Ascending aorta (tissue), 2 donors: ENCODE measurements around the gene CD24. TPM values are rescaled to one million over a fixed set of nuclear protein-coding genes. Genes with fewer than 3 reads are reported as not detected.

Source experiments
- DNase-seq, 2 donors: peaks; one replicate each; pipeline ENCODE4 v3.0.0-alpha.2; 2019; ENCODE audit warnings: low spot score in 2 of 2
- H3K27ac ChIP-seq, 2 donors: fragments of 200-600 bp; sonication (generic); one replicate each; pipeline ENCODE4 v1.5.1; 2016 to 2017; ENCODE audit warnings: mild to moderate bottlenecking in 1 of 2
- H3K27me3 ChIP-seq: fragments of 200-600 bp; sonication (generic); one replicate; pipeline ENCODE4 v1.5.1; 2017
- H3K36me3 ChIP-seq, 2 donors: fragments of 200-600 bp; sonication (generic); one replicate each; pipeline ENCODE4 v1.5.1; 2016
- H3K4me1 ChIP-seq, 2 donors: fragments of 200-600 bp; sonication (generic); one replicate each; pipeline ENCODE4 v1.5.1; 2016 to 2017; ENCODE audit warnings: mild to moderate bottlenecking in 1 of 2
- H3K4me3 ChIP-seq, 2 donors: fragments of 200-600 bp; sonication (generic); one replicate each; pipeline ENCODE4 v1.5.1; 2016 to 2017; ENCODE audit warnings: mild to moderate bottlenecking in 1 of 2
- H3K9me3 ChIP-seq, 2 donors: fragments of 200-600 bp; sonication (generic); one replicate each; pipeline ENCODE4 v1.5.1; 2016
- CTCF ChIP-seq, 3 experiments: fragments of 200-600 bp in 2 of 3; fragments of 450-650 bp in 1 of 3; sonication (generic) in 2 of 3; IDR thresholded peaks; one replicate each; pipeline ENCODE4 v1.5.1; 2016 to 2019; ENCODE audit warnings: antibody characterized with exemption in 3 of 3, mild to moderate bottlenecking in 1 of 3, moderate library complexity in 1 of 3
- intact Hi-C: fragments of 100-400 bp; cut with DNase I; formaldehyde crosslinking; loops from one replicate; pipeline ENCODE4 v1.15.1; 2023
- total RNA-seq: library from RNA; depleted of rRNA; stranded (reverse); fragments of >200 nt; gene quantifications from one replicate; pipeline ENCODE4 v1.1.0, GENCODE V29; 2016

The CD24 gene
- total RNA-seq, 1 donor from 2014 or later = not detected

GRCh38 chr6:106979435-106979884 lies 4.9 kb upstream of the CD24 start:
- peak; percentile 21 to 85 for DNase-seq
- Histone ChIP-seq H3K27me3 (peaks cover 5% of the 10 kb centered on the region), H3K36me3 (no peaks in the 10 kb centered on the region), H3K4me1 (peaks cover 4 to 7% of the 10 kb centered on the region in 2 donors), H3K4me3 (no peak overlapping the region), H3K9me3 (no peaks in the 10 kb centered on the region), H3K27ac (no peak overlapping the region)
- intact Hi-C loops = loop anchor here (2.0 to 10.0 kb wide), 3 partner anchors 371 to 642 kb away; no protein-coding TSS in a partner anchor
- peak; percentile 56 to 87 (median 83) for TF ChIP-seq CTCF (IDR thresholded peaks at IDR 0.05)

- H3K4me3 ChIP-seq = no peak overlapping the region
- H3K36me3 ChIP-seq = no peaks in the 10 kb centered on the region
- no peaks in the 10 kb centered on the region for H3K9me3 ChIP-seq
- no peak overlapping the region for H3K27ac ChIP-seq
- intact Hi-C loops = loop anchor here (5.0 to 10.0 kb wide), 2 partner anchors 532 to 640 kb away; no protein-coding TSS in a partner anchor
- DNase-seq = no peak
- H3K4me1 ChIP-seq = peaks cover 10 to 15% of the 10 kb centered on the region in 2 donors
- TF ChIP-seq CTCF (IDR thresholded peaks at IDR 0.05) = no peak
- H3K27me3 ChIP-seq = peaks cover 5% of the 10 kb centered on the region
These were observed 2.7 kb upstream of the CD24 start for GRCh38 chr6:106977246-106977645.

- intact Hi-C loops = loop anchor here (5.0 to 10.0 kb wide), 2 partner anchors 531 to 639 kb away; no protein-coding TSS in a partner anchor
- Histone ChIP-seq H3K27ac (no peak overlapping the region), H3K27me3 (peaks cover 5% of the 10 kb centered on the region)
These were observed 1.7 kb upstream of the CD24 start for GRCh38 chr6:106976270-106976669.

GRCh38 chr6:106975738-106976064 lies 1.2 kb upstream of the CD24 start:
- Histone ChIP-seq H3K27me3 (peaks cover 5% of the 10 kb centered on the region), H3K4me3 (peak overlapping the region; percentile 62 to 68), H3K9me3 (no peaks in the 10 kb centered on the region), H3K36me3 (no peaks in the 10 kb centered on the region), H3K4me1 (peaks cover 10 to 15% of the 10 kb centered on the region in 2 donors), H3K27ac (no peak overlapping the region)
- DNase-seq = no peak
- intact Hi-C loops = loop anchor here (5.0 to 10.0 kb wide), 2 partner anchors 531 to 638 kb away; no protein-coding TSS in a partner anchor
- TF ChIP-seq CTCF (IDR thresholded peaks at IDR 0.05) = no peak

More at GRCh38 chr6:106976270-106976669, 1.7 kb upstream of the CD24 start:
- no peak overlapping the region for H3K4me3 ChIP-seq
- H3K4me1 ChIP-seq = peaks cover 10 to 15% of the 10 kb centered on the region in 2 donors
- no peak for TF ChIP-seq CTCF (IDR thresholded peaks at IDR 0.05)
- DNase-seq = no peak
- H3K9me3 ChIP-seq = no peaks in the 10 kb centered on the region
- H3K36me3 ChIP-seq = no peaks in the 10 kb centered on the region

GRCh38 chr6:106974999-106975737 lies 639 bp upstream of the CD24 start:
- DNase-seq = no peak
- Histone ChIP-seq H3K27ac (no peak overlapping the region), H3K4me3 (peak overlapping the region; percentile 62 to 68), H3K27me3 (peaks cover 5% of the 10 kb centered on the region), H3K9me3 (no peaks in the 10 kb centered on the region), H3K4me1 (peaks cover 10 to 15% of the 10 kb centered on the region in 2 donors), H3K36me3 (no peaks in the 10 kb centered on the region)
- intact Hi-C loops = loop anchor here (5.0 to 10.0 kb wide), 2 partner anchors 530 to 638 kb away; no protein-coding TSS in a partner anchor
- no peak for TF ChIP-seq CTCF (IDR thresholded peaks at IDR 0.05)
